ENCODE data around the gene PTTG2.
"Not testable (repeated sequence)": the region's sequence is repeated elsewhere in the genome, so short reads cannot be mapped to it uniquely, and the experiment has no call there.

The PTTG2 gene

GRCh38 chr4:37960098-37960497 lies at the start of gene PTTG2:
Gene PTTG2, plus strand, starts transcription at chr4:37960398. Its CDS starts 37 bp downstream, at chr4:37960435.
- DNase-seq: no peak

GRCh38 chr4:37914539-37914938 lies 45.7 kb upstream of the PTTG2 start:
- no peak for DNase-seq

GRCh38 chr4:37917388-37917787 lies 42.8 kb upstream of the PTTG2 start:
- no peak for DNase-seq

DNA sequence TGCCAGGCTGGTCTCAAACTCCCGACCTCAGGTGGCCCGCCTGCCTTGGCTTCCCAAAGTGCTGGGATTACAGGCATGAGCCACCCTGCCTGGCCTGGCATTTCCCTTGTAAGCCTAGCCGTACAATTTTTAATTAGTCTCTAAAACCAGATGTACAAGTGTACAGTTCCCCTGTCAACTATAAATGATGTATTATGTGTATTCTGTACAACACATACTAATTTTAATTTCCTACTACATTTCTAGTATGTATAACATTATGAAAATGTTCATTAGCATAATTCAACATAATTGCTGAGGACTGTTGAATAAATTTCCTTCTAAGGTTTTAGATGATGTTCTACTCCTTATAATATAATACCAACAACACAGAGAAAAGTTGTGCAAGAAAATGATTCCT lies 41.5 kb upstream of the PTTG2 start:
- no peak for DNase-seq

GRCh38 chr4:37922328-37922727 lies 37.9 kb upstream of the PTTG2 start:
- no peak for DNase-seq

DNA sequence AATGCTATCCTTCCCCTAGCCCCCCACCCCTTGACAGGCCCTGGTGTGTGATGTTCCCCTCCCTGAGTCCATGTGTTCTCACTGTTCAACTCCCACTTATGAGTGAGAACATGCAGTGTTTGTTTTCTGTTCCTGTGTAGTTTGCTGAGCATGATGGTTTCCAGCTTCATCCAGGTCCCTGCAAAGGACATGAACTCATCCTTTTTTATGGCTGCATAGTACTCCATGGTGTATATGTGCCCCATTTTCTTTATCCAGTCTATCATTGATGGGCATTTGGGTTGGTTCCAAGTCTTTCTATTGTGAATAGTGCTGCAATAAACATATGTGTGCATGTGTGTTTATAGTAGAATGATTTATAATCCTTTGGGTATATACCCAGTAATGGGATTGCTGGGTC lies 37.1 kb upstream of the PTTG2 start:
- not testable (repeated sequence) for DNase-seq

DNA sequence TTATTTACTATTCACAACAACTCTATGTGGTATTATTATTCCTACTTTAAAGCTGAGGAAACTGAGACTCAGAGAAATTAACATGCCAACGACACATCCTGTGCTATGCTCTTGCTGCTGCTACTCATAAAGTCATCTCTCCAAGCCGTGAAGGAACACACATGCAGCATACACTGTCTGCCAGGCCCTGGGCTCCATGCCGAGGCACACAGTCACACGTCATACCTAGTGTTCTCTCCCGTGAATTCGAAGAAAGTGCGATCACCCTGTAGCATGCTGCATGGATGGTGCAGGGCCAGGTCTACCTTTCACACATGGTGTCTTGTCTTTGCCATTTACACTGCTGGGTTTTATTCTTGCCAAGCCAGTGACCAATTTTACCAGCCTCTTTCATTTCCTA lies 35.3 kb upstream of the PTTG2 start:
- no peak for DNase-seq

DNA sequence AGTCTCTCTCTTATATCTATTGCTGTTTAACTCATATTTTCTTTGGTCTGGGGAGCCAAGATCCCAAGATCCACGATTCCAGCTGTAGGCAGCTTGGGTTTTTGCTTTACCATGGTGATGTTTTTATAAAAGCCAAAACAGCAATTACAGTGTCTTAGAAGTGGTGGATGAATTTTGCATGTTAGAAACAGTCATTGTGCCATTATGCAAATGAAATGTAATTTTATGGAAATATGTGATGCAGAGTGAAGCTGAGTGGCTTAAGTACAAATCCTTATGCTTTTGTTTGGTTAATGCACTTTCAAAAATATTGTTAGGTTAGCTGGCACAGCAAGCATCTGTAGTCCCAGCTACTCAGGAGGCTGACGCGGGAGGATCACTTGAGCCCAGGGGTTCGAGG lies 32.8 kb upstream of the PTTG2 start:
- no peak for DNase-seq

- DNase-seq: no peak
Measured at GRCh38 chr4:37928426-37929416, 31.5 kb upstream of the PTTG2 start.

DNA sequence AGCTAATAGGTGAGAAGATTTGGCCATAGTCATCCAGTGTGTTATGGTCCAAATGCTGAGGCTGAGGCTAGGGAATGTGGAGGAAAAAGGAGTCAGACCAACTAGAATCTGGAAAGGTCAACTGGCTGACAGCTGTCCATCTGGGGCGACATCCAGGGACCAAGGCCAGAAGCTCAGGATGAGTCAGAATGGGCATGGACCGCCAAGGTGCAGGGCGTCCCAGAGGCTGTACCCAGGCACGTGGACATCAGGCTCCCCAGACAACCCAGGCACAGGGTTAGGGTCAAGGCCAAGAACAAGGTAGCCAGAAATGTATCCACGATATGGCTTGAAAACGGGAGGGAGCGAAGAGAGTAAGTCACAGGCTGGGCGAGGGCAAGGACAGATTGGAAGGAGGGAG lies 26.1 kb upstream of the PTTG2 start:
- no peak for DNase-seq

DNA sequence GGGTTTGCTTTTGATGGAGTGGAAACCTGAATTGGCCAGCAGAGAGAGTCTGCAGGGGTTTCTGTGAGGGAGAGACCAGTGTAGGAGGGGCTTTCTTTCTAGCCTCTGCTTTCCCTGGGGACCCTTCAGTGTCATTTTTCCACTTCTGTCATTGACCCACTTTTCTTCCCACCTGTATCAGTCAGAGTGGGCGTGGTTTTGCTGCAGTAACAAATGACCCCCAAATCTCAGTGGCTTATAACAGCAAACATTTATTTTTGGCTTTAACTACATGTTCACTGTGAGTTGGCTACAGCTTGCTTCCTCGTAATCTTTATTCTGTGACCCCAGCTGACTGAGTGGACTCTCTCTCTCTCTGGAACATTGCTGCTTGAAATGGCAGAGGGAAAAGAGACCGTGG lies 25.6 kb upstream of the PTTG2 start:
- DNase-seq: no peak

GRCh38 chr4:37935026-37935425 lies 25.2 kb upstream of the PTTG2 start:
- DNase-seq: no peak

DNA sequence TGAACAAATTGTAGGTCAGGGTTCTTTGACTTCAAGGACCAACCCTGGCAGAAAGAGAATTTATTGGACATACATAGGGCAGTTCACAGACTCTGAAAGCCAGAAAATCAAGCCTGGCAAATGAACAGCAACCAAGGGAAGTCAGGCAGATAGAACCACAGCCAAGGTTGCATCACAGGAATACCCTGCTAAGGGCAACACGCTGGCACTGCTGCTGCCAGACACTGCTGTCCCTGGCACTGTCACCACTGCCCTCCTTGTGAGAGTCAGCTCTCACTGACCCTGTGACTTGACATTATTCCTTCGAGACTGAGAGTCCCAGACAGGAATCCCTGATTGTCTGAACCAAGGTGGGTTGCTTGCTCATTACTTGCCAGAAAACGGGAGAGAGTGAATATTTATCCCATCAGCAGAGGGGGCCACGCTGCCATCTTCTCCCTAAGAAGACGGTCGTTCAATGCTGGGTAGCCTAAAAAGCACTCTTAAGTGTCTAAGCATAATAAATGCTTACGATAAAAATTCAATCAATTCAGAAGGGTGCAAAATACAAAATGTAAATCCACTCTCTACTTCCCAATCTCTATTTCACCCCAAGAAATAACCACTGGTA lies 23.2 kb upstream of the PTTG2 start:
- no peak for DNase-seq

GRCh38 chr4:37938208-37938607 lies 22.0 kb upstream of the PTTG2 start:
- no peak for DNase-seq

DNA sequence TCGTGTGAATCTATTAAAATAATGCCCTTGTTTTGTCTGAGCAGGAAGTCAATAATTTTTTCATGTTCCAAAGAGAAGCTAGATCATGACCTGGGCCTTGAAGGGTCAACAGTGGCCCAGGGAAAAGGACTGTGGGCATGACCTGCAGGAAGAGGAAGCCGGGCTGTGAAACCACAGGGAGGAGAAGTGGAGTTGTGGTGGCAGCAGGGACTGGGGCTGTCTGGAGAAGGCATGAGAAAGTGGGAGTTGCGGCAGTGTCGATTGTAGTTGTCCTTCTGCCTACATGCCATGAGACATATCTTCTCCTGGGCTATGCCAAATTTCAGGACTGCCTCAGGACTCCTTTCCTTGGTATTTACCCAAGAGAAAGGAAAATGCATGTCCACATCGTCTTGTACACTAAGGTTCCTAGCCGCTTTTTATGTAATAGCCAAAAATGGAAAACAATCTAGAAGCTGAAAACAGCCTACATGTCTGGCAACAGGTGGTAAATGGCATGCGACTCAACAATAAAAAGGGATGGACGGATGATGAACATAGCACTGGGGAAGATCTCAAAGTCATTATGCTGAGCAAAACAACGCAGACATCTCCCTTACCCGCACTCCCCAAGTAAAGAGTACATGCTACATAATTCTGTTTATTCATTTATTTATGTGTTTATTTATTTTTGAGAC lies 13.6 kb upstream of the PTTG2 start:
- DNase-seq: no peak

- DNase-seq: no peak
Measured at GRCh38 chr4:37948542-37948941, 11.7 kb upstream of the PTTG2 start.

GRCh38 chr4:37949636-37950426 lies 10.4 kb upstream of the PTTG2 start:
- DNase-seq: no peak

DNA sequence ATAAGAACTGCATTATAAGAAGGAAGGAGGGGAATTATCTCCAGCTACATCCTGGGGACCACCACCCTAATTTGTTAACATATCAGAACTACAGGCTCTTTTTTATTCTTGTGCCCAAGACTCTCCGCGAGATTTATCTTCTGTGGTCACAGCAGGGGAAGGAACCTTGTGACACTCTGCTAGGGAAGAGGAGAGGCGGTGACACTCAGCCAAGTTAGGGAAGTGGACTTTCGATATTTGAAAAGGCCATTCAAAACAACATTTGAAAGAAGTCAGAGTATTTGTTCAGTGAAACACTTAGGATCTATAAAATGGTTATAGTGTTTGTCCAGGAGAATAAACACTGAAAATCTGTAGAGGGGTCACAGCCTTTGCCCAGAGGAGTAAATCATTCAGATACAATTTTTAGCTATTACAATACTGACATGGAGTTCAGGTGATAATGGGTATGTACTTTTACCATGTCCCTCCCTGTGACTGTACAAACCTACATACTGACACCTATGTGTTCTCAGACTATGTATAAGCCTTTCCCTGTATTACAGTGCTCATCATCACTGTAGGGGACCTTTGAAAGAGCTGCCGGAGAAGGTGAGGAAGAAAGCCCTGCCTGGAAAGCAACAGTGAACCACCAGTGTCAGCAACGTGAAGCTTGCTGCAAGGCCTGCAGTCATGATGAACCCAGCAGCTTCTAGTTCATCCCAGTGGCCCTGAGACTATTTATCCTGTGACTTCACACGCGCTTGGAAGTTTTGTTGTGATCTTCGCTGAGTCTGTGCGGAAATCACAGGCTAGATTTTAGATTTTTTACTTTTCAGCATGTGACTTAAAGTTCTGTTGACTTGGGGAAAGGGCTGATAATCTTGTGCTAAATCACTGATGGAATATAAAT lies 8.5 kb upstream of the PTTG2 start:
- no peak for DNase-seq

- DNase-seq: no peak
Measured at GRCh38 chr4:37953156-37953555, 7.0 kb upstream of the PTTG2 start.

DNA sequence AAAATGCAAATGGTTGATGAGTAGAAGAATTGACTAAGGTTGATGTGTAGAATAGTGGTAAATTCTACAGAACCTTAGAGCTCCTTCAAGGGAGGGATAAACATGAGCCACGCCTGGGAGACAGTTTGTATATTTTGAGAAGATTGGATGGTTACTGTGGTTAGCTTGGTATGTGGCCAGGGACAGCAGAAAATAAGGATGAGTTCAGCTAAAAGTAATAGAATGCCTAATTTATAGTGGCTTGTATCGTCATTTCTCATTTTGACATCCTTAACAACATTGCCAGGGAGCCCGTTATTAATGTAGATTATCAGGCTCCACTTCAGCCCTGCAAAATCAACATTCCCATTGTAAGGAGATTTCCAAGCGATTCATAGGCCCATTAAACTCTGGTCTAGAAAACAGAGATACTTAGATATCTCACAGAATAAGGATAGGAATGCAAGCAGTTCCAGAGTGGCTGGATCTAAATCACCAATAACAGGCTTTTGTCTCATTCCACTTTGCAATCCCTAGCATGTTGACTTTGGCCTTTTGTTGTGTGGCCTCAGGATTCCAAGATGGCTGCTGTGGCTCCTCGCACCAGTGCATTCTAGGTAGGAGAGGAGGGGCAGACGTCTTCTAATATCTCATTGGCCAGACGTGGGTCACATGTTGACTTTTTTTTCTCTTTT lies 6.4 kb upstream of the PTTG2 start:
- no peak for DNase-seq

DNA sequence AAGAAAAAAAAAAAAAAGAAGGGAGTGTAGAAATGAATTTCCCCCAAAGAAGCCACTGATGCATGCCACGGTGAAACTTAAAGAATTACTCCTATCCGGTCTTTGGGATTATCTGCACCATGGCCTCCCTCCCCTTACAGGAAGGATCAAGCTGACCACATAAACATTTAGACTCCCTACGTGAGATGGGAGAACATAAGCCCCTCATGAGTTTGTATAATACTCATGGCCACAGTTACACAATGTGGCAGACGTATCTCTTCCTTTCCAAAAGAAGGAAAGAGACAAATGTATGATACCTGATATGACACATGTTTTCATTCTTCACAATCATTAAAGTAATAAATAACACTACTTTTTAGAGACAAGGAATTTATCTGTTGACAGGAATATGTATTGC lies 3.3 kb upstream of the PTTG2 start:
- no peak for DNase-seq

Measured in CD4-positive, alpha-beta T cell treated with Interleukin-6 for 4 hours (primary cell).